Neural cell (in vitro differentiated cells): Measurements from ENCODE around the gene NDUFA6.

ENCODE experiments used
- CTCF ChIP-seq: fragments of 450-650 bp; IDR thresholded peaks from 2 replicates; pipeline ENCODE4 v1.5.1; 2014; ENCODE audit warnings: antibody characterized with exemption, mild to moderate bottlenecking, moderate library complexity; ENCODE audit not compliant: poor library complexity, severe bottlenecking
- EZH2 ChIP-seq: fragments of 200-600, 300-800 bp; shearing (Covaris generic), sonication (generic); IDR thresholded peaks from 2 replicates; pipeline ENCODE4 v1.6.1; 2014; ENCODE audit warnings: antibody characterized with exemption, low read length, borderline replicate concordance, mild to moderate bottlenecking; ENCODE audit not compliant: insufficient read depth, poor library complexity, severe bottlenecking
- MXI1 ChIP-seq: fragments of 450-650 bp; conservative IDR thresholded peaks from 2 replicates; pipeline ENCODE4 v1.6.1; 2014; ENCODE audit warnings: antibody characterized with exemption, mild to moderate bottlenecking; ENCODE audit not compliant: poor library complexity, severe bottlenecking
- POLR2AphosphoS5 ChIP-seq: IDR thresholded peaks from 2 replicates; pipeline ENCODE4 v1.6.1; 2012
- RAD21 ChIP-seq: fragments of 450-650 bp; conservative IDR thresholded peaks from 2 replicates; pipeline ENCODE4 v1.6.1; 2014; ENCODE audit warnings: antibody characterized with exemption, mild to moderate bottlenecking, moderate library complexity
- REST ChIP-seq: IDR thresholded peaks from 2 replicates; pipeline ENCODE4 v1.6.1; 2012; ENCODE audit warnings: borderline replicate concordance

- TF ChIP-seq CTCF: no peak
- no peak for TF ChIP-seq RAD21
- no peak for TF ChIP-seq MXI1
- TF ChIP-seq EZH2: no peak
- TF ChIP-seq POLR2AphosphoS5: no peak
- TF ChIP-seq REST: no peak
Observed at GRCh38 chr22:42067671-42068251, 22.8 kb downstream of the NDUFA6 start.
